WTC11 (cell line): ENCODE results near the gene PALMD.

Source experiments
- ATF1 ChIP-seq: sonication (generic); formaldehyde crosslinking; IDR thresholded peaks from 2 replicates; pipeline ENCODE4 v1.8.1; 2023; ENCODE audit warnings: mild to moderate bottlenecking, moderate library complexity, missing genetic modification reagents
- FOXK1 ChIP-seq: sonication (generic); formaldehyde crosslinking; IDR thresholded peaks from 2 replicates; pipeline ENCODE4 v1.8.0; 2022; ENCODE audit warnings: mild to moderate bottlenecking, moderate library complexity, missing genetic modification reagents
- FOXP1 ChIP-seq: sonication (generic); formaldehyde crosslinking; IDR thresholded peaks from 2 replicates; pipeline ENCODE4 v1.8.0; 2022; ENCODE audit warnings: missing genetic modification reagents, mild to moderate bottlenecking, moderate library complexity, borderline replicate concordance
- GABPB1 ChIP-seq: sonication (generic); formaldehyde crosslinking; IDR thresholded peaks from 2 replicates; pipeline ENCODE4 v1.8.1; 2023; ENCODE audit warnings: mild to moderate bottlenecking, missing genetic modification reagents
- HMGA2 ChIP-seq: fragments of 250-450 bp; sonication (Bioruptor Pico); IDR thresholded peaks from 2 replicates; pipeline ENCODE4 v1.4.0; 2021; ENCODE audit warnings: mild to moderate bottlenecking, moderate library complexity
- IRF2 ChIP-seq: sonication (generic); formaldehyde crosslinking; IDR thresholded peaks from 2 replicates; pipeline ENCODE4 v1.8.0; 2022; ENCODE audit warnings: low read depth, missing genetic modification reagents, borderline replicate concordance
- RORB ChIP-seq: fragments of 250-450 bp; sonication (Bioruptor Pico); IDR thresholded peaks from 2 replicates; pipeline ENCODE4 v1.9.0; 2021; ENCODE audit warnings: mild to moderate bottlenecking
- TEAD4 ChIP-seq: sonication (generic); formaldehyde crosslinking; IDR thresholded peaks from 2 replicates; pipeline ENCODE4 v1.8.0; 2022; ENCODE audit warnings: mild to moderate bottlenecking, missing genetic modification reagents
- ZNF232 ChIP-seq: sonication (generic); formaldehyde crosslinking; IDR thresholded peaks from 2 replicates; pipeline ENCODE4 v1.8.0; 2022; ENCODE audit warnings: mild to moderate bottlenecking, missing genetic modification reagents
- TF ChIP-seq, protein P1 (sequence below): sonication (generic); formaldehyde crosslinking; IDR thresholded peaks from 2 replicates; pipeline ENCODE4 v1.8.1; 2022; ENCODE audit warnings: low read depth, mild to moderate bottlenecking, moderate library complexity, missing genetic modification reagents, borderline replicate concordance
- TF ChIP-seq, protein P2 (sequence below): sonication (generic); formaldehyde crosslinking; IDR thresholded peaks from 2 replicates; pipeline ENCODE4 v1.8.1; 2023; ENCODE audit warnings: mild to moderate bottlenecking, missing genetic modification reagents, borderline replicate concordance
- TF ChIP-seq, protein P3 (sequence below): fragments of 200-600 bp; IDR thresholded peaks from 2 replicates; pipeline ENCODE4 v1.8.0; 2022; ENCODE audit warnings: antibody characterized with exemption
- TF ChIP-seq, protein P4 (sequence below): sonication (generic); formaldehyde crosslinking; IDR thresholded peaks from 2 replicates; pipeline ENCODE4 v1.8.0; 2023; ENCODE audit warnings: missing genetic modification reagents, mild to moderate bottlenecking, borderline replicate concordance
- TF ChIP-seq, protein P5 (sequence below): sonication (generic); formaldehyde crosslinking; IDR thresholded peaks from 2 replicates; pipeline ENCODE4 v1.8.1; 2023; ENCODE audit warnings: mild to moderate bottlenecking, moderate library complexity, missing genetic modification reagents

DNA sequence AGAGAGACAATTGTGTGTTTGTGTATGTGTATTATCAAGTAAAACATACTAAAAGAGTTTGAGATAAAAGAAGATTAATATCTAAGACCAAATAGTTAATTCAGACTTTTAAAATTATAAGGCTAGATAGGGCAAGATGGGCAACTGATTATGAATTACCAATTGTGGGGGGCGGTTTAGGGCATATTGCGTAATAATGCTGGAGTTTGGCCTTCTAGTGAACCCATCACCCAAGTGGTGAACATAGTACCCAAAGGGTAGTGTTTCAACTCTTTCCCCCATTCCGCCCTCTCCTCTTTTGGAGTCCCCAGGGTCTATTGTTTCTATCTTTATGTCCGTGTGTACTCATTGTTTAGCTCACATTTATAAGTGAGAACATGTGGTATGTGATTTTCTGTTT lies 65.1 kb downstream of the PALMD start:
- TF ChIP-seq, protein P1, sequence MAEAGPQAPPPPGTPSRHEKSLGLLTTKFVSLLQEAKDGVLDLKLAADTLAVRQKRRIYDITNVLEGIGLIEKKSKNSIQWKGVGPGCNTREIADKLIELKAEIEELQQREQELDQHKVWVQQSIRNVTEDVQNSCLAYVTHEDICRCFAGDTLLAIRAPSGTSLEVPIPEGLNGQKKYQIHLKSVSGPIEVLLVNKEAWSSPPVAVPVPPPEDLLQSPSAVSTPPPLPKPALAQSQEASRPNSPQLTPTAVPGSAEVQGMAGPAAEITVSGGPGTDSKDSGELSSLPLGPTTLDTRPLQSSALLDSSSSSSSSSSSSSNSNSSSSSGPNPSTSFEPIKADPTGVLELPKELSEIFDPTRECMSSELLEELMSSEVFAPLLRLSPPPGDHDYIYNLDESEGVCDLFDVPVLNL (CRISPR knock-in tag), result no peak
- TF ChIP-seq, protein P2, sequence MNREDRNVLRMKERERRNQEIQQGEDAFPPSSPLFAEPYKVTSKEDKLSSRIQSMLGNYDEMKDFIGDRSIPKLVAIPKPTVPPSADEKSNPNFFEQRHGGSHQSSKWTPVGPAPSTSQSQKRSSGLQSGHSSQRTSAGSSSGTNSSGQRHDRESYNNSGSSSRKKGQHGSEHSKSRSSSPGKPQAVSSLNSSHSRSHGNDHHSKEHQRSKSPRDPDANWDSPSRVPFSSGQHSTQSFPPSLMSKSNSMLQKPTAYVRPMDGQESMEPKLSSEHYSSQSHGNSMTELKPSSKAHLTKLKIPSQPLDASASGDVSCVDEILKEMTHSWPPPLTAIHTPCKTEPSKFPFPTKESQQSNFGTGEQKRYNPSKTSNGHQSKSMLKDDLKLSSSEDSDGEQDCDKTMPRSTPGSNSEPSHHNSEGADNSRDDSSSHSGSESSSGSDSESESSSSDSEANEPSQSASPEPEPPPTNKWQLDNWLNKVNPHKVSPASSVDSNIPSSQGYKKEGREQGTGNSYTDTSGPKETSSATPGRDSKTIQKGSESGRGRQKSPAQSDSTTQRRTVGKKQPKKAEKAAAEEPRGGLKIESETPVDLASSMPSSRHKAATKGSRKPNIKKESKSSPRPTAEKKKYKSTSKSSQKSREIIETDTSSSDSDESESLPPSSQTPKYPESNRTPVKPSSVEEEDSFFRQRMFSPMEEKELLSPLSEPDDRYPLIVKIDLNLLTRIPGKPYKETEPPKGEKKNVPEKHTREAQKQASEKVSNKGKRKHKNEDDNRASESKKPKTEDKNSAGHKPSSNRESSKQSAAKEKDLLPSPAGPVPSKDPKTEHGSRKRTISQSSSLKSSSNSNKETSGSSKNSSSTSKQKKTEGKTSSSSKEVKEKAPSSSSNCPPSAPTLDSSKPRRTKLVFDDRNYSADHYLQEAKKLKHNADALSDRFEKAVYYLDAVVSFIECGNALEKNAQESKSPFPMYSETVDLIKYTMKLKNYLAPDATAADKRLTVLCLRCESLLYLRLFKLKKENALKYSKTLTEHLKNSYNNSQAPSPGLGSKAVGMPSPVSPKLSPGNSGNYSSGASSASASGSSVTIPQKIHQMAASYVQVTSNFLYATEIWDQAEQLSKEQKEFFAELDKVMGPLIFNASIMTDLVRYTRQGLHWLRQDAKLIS, result no peak
- TF ChIP-seq HMGA2 (CRISPR knock-in tag), result no peak
- no peak for TF ChIP-seq ATF1 (CRISPR knock-in tag)
- TF ChIP-seq, protein P3, sequence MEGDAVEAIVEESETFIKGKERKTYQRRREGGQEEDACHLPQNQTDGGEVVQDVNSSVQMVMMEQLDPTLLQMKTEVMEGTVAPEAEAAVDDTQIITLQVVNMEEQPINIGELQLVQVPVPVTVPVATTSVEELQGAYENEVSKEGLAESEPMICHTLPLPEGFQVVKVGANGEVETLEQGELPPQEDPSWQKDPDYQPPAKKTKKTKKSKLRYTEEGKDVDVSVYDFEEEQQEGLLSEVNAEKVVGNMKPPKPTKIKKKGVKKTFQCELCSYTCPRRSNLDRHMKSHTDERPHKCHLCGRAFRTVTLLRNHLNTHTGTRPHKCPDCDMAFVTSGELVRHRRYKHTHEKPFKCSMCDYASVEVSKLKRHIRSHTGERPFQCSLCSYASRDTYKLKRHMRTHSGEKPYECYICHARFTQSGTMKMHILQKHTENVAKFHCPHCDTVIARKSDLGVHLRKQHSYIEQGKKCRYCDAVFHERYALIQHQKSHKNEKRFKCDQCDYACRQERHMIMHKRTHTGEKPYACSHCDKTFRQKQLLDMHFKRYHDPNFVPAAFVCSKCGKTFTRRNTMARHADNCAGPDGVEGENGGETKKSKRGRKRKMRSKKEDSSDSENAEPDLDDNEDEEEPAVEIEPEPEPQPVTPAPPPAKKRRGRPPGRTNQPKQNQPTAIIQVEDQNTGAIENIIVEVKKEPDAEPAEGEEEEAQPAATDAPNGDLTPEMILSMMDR, result no peak
- no peak for TF ChIP-seq FOXK1 (CRISPR knock-in tag)
- no peak for TF ChIP-seq RORB
- TF ChIP-seq, protein P4, sequence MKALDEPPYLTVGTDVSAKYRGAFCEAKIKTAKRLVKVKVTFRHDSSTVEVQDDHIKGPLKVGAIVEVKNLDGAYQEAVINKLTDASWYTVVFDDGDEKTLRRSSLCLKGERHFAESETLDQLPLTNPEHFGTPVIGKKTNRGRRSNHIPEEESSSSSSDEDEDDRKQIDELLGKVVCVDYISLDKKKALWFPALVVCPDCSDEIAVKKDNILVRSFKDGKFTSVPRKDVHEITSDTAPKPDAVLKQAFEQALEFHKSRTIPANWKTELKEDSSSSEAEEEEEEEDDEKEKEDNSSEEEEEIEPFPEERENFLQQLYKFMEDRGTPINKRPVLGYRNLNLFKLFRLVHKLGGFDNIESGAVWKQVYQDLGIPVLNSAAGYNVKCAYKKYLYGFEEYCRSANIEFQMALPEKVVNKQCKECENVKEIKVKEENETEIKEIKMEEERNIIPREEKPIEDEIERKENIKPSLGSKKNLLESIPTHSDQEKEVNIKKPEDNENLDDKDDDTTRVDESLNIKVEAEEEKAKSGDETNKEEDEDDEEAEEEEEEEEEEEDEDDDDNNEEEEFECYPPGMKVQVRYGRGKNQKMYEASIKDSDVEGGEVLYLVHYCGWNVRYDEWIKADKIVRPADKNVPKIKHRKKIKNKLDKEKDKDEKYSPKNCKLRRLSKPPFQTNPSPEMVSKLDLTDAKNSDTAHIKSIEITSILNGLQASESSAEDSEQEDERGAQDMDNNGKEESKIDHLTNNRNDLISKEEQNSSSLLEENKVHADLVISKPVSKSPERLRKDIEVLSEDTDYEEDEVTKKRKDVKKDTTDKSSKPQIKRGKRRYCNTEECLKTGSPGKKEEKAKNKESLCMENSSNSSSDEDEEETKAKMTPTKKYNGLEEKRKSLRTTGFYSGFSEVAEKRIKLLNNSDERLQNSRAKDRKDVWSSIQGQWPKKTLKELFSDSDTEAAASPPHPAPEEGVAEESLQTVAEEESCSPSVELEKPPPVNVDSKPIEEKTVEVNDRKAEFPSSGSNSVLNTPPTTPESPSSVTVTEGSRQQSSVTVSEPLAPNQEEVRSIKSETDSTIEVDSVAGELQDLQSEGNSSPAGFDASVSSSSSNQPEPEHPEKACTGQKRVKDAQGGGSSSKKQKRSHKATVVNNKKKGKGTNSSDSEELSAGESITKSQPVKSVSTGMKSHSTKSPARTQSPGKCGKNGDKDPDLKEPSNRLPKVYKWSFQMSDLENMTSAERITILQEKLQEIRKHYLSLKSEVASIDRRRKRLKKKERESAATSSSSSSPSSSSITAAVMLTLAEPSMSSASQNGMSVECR (CRISPR knock-in tag), result no peak
- TF ChIP-seq IRF2 (CRISPR knock-in tag), result no peak
- TF ChIP-seq GABPB1, result no peak
- no peak for TF ChIP-seq TEAD4 (CRISPR knock-in tag)
- TF ChIP-seq, protein P5, sequence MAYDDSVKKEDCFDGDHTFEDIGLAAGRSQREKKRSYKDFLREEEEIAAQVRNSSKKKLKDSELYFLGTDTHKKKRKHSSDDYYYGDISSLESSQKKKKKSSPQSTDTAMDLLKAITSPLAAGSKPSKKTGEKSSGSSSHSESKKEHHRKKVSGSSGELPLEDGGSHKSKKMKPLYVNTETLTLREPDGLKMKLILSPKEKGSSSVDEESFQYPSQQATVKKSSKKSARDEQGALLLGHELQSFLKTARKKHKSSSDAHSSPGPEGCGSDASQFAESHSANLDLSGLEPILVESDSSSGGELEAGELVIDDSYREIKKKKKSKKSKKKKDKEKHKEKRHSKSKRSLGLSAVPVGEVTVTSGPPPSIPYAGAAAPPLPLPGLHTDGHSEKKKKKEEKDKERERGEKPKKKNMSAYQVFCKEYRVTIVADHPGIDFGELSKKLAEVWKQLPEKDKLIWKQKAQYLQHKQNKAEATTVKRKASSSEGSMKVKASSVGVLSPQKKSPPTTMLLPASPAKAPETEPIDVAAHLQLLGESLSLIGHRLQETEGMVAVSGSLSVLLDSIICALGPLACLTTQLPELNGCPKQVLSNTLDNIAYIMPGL (CRISPR knock-in tag), result no peak
- no peak for TF ChIP-seq FOXP1 (CRISPR knock-in tag)
- TF ChIP-seq ZNF232 (CRISPR knock-in tag), result no peak
